ENCODE results near the gene LRG1. TPM values are rescaled to one million over a fixed set of nuclear protein-coding genes. Genes with fewer than 3 reads are reported as not detected.

The LRG1 gene
- polyA plus RNA-seq, 12 donors: 0.21 to 0.91 (median 0.57) TPM; not detected in 2

- no peak for DNase-seq
These were observed 28.4 kb downstream of the LRG1 start for GRCh38 chr19:4511300-4512054.

GRCh38 chr19:4510435-4511255 is 29.2 kb downstream of the LRG1 start:
- no peak for DNase-seq

- no peak for DNase-seq
These were observed 31.1 kb downstream of the LRG1 start for GRCh38 chr19:4508698-4509097.

GRCh38 chr19:4507804-4508203 is 32.0 kb downstream of the LRG1 start:
- no peak for DNase-seq

GRCh38 chr19:4507150-4507452 is 32.7 kb downstream of the LRG1 start:
- no peak for DNase-seq

- no peak for DNase-seq
These were observed 33.2 kb downstream of the LRG1 start for GRCh38 chr19:4506449-4507149.

GRCh38 chr19:4505570-4506448 is 34.0 kb downstream of the LRG1 start:
- DNase-seq: no peak

GRCh38 chr19:4504891-4505569 is 34.8 kb downstream of the LRG1 start:
- DNase-seq: no peak

GRCh38 chr19:4504297-4504701 is 35.5 kb downstream of the LRG1 start:
- DNase-seq: peak; percentile 38

GRCh38 chr19:4503825-4504170 is 36.0 kb downstream of the LRG1 start:
- DNase-seq: no peak

- DNase-seq: no peak
These were observed 36.6 kb downstream of the LRG1 start for GRCh38 chr19:4503132-4503824.

- DNase-seq: no peak
These were observed 37.3 kb downstream of the LRG1 start for GRCh38 chr19:4502282-4503131.

GRCh38 chr19:4501691-4502090 is 38.1 kb downstream of the LRG1 start:
- DNase-seq: no peak

- no peak for DNase-seq
These were observed 38.8 kb downstream of the LRG1 start for GRCh38 chr19:4500841-4501591.

- DNase-seq: no peak
These were observed 40.0 kb downstream of the LRG1 start for GRCh38 chr19:4499855-4500254.

GRCh38 chr19:4499318-4499717 is 40.5 kb downstream of the LRG1 start:
- DNase-seq: no peak

GRCh38 chr19:4498694-4499093 is 41.1 kb downstream of the LRG1 start:
- no peak for DNase-seq

- no peak for DNase-seq
These were observed 42.0 kb downstream of the LRG1 start for GRCh38 chr19:4497770-4498389.
